ENCODE results near the gene UBN2.

DNA sequence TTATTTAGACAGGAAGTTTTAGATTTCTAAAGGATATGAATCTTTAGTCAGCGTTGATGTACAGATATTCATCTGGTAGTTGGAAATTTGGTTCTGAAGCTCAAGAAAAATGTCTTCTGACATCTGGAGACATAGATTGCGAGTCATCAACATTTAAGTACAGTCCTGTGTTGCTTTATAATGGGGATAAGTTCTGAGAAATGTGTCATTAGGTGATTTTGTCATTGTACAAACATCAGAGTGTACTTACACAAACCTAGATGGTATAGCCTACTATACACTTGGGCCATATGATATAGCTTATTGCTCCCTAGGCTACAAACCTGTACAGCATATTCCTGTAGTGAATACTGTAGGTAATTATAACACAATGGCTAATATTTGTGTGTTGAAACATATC is 49.6 kb upstream of the UBN2 start:
- TF ChIP-seq POLR2AphosphoS5 (IDR thresholded peaks at IDR 0.05), result no peak
- TF ChIP-seq, protein P1, sequence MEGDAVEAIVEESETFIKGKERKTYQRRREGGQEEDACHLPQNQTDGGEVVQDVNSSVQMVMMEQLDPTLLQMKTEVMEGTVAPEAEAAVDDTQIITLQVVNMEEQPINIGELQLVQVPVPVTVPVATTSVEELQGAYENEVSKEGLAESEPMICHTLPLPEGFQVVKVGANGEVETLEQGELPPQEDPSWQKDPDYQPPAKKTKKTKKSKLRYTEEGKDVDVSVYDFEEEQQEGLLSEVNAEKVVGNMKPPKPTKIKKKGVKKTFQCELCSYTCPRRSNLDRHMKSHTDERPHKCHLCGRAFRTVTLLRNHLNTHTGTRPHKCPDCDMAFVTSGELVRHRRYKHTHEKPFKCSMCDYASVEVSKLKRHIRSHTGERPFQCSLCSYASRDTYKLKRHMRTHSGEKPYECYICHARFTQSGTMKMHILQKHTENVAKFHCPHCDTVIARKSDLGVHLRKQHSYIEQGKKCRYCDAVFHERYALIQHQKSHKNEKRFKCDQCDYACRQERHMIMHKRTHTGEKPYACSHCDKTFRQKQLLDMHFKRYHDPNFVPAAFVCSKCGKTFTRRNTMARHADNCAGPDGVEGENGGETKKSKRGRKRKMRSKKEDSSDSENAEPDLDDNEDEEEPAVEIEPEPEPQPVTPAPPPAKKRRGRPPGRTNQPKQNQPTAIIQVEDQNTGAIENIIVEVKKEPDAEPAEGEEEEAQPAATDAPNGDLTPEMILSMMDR (IDR thresholded peaks at IDR 0.05 in 8 of 11, conservative IDR thresholded peaks at IDR 0.05 in 3 of 11), result no peak

Measured in spleen (tissue), 7 donors.